WTC11 (cell line): Measurements from ENCODE around the gene KRT83.

Experiments used
- CREM ChIP-seq: sonication (generic); formaldehyde crosslinking; IDR thresholded peaks from 2 replicates; pipeline ENCODE4 v1.8.1; 2022; ENCODE audit warnings: mild to moderate bottlenecking, missing genetic modification reagents, moderate library complexity
- CTCF ChIP-seq: fragments of 200-600 bp; IDR thresholded peaks from 2 replicates; pipeline ENCODE4 v1.8.0; 2022; ENCODE audit warnings: antibody characterized with exemption
- FOXK1 ChIP-seq: sonication (generic); formaldehyde crosslinking; IDR thresholded peaks from 2 replicates; pipeline ENCODE4 v1.8.0; 2022; ENCODE audit warnings: mild to moderate bottlenecking, moderate library complexity, missing genetic modification reagents
- MAX ChIP-seq: sonication (generic); formaldehyde crosslinking; IDR thresholded peaks from 2 replicates; pipeline ENCODE4 v1.8.0; 2022; ENCODE audit warnings: mild to moderate bottlenecking, missing genetic modification reagents
- MXD4 ChIP-seq: fragments of 250-450 bp; sonication (Bioruptor Pico); IDR thresholded peaks from 2 replicates; pipeline ENCODE4 v1.8.0; 2021; ENCODE audit warnings: mild to moderate bottlenecking, moderate library complexity, borderline replicate concordance
- NFYB ChIP-seq: sonication (generic); formaldehyde crosslinking; conservative IDR thresholded peaks from 2 replicates; pipeline ENCODE4 v1.8.0; 2022; ENCODE audit warnings: low read depth, missing genetic modification reagents
- NR1H2 ChIP-seq: sonication (generic); formaldehyde crosslinking; IDR thresholded peaks from 2 replicates; pipeline ENCODE4 v1.9.0; 2021; ENCODE audit warnings: mild to moderate bottlenecking, moderate library complexity, missing genetic modification reagents
- SMAD4 ChIP-seq: sonication (generic); formaldehyde crosslinking; IDR thresholded peaks from 2 replicates; pipeline ENCODE4 v1.8.0; 2022; ENCODE audit warnings: mild to moderate bottlenecking, missing genetic modification reagents
- ZNF121 ChIP-seq: sonication (generic); formaldehyde crosslinking; IDR thresholded peaks from 2 replicates; pipeline ENCODE4 v1.8.0; 2023; ENCODE audit warnings: missing genetic modification reagents
- ZNF416 ChIP-seq: fragments of 250-450 bp; sonication (Bioruptor Pico); IDR thresholded peaks from 2 replicates; pipeline ENCODE4 v1.9.0; 2021; ENCODE audit warnings: mild to moderate bottlenecking, inconsistent platforms

GRCh38 chr12:52271158-52271557, 50.0 kb downstream of the KRT83 start:
- TF ChIP-seq ZNF121, result no peak
- TF ChIP-seq FOXK1 (CRISPR knock-in tag), result no peak
- TF ChIP-seq CTCF, result no peak
- no peak for TF ChIP-seq CREM (CRISPR knock-in tag)
- TF ChIP-seq MAX (CRISPR knock-in tag), result no peak
- TF ChIP-seq ZNF416, result no peak
- TF ChIP-seq MXD4 (CRISPR knock-in tag), result no peak
- no peak for TF ChIP-seq NR1H2
- TF ChIP-seq SMAD4 (CRISPR knock-in tag), result no peak
- no peak for TF ChIP-seq NFYB
